Spinal cord (tissue), 10 donors: ENCODE measurements around the gene ATG2A. TPM values are rescaled to one million over a fixed set of nuclear protein-coding genes. Genes with fewer than 3 reads are reported as not detected.

Experiments used
- DNase-seq, 6 donors: peaks; one replicate each; pipeline versions ENCODE4 v3.0.0 to v3.0.0-alpha.2; 2013 to 2015; ENCODE audit warnings: low spot score in 6 of 6, low read depth in 4 of 6
- H3K27ac ChIP-seq: one replicate; pipeline ENCODE4 v1.5.1; 2013; ENCODE audit warnings: low read depth, low read length, control low read depth
- H3K27me3 ChIP-seq: one replicate; pipeline ENCODE4 v1.6.1; 2013; ENCODE audit warnings: low read length; ENCODE audit not compliant: control insufficient read depth, insufficient read depth
- H3K36me3 ChIP-seq: one replicate; pipeline ENCODE4 v1.6.1; 2013; ENCODE audit warnings: low read length; ENCODE audit not compliant: control insufficient read depth, insufficient read depth
- H3K4me1 ChIP-seq: one replicate; pipeline ENCODE4 v1.6.1; 2013; ENCODE audit warnings: low read length; ENCODE audit not compliant: control insufficient read depth, insufficient read depth
- H3K4me3 ChIP-seq: one replicate; pipeline ENCODE4 v1.5.1; 2013; ENCODE audit warnings: low read depth, low read length, control low read depth
- H3K9me3 ChIP-seq: one replicate; pipeline ENCODE4 v1.6.1; 2013; ENCODE audit warnings: low read length; ENCODE audit not compliant: control insufficient read depth, insufficient read depth
- WGBS: methylation state at CpG from one replicate; pipeline ENCODE4 v1.1.5; 2013; ENCODE audit warnings: missing lambda C conversion rate; ENCODE audit not compliant: insufficient coverage; 5-methylcytosine and 5-hydroxymethylcytosine counted together
- long read RNA-seq, 4 donors: transcript quantifications; one replicate each; lab custom pipeline, GENCODE V29; 2026
- polyA plus RNA-seq, 2 donors: library from polyadenylated mRNA; unstranded; fragments of 120-200 nt; gene quantifications; one replicate each; pipeline ENCODE4 v1.2.1, GENCODE V29; 2013; ENCODE audit not compliant: insufficient read length in 2 of 2
- total RNA-seq, 2 donors: library from RNA; depleted of rRNA in 1 of 2; stranded (reverse); fragments of 120-200 nt in 1 of 2; fragments of >200 nt in 1 of 2; gene quantifications; one replicate each; pipeline versions ENCODE4 v1.2.3 to v1.2.4, GENCODE V29; 2013 to 2014
- donor health status: healthy.

Gene ATG2A
- total RNA-seq (10 to 100 TPM in 1 of 2 donors, 1 to 10 TPM in 1; 8.1 to 14.7 TPM), polyA plus RNA-seq (10 to 100 TPM; 26.0 to 26.8 TPM)
- long read RNA-seq, donor 1: 0 reads
- long read RNA-seq, donor 2, partial matches to known transcripts: 9 of 9 reads
- long read RNA-seq, donor 2, other reads (novel, unspliced or antisense): 0 of 9 reads
- long read RNA-seq, donor 3: 0 reads
- long read RNA-seq, donor 4: 0 reads

DNA sequence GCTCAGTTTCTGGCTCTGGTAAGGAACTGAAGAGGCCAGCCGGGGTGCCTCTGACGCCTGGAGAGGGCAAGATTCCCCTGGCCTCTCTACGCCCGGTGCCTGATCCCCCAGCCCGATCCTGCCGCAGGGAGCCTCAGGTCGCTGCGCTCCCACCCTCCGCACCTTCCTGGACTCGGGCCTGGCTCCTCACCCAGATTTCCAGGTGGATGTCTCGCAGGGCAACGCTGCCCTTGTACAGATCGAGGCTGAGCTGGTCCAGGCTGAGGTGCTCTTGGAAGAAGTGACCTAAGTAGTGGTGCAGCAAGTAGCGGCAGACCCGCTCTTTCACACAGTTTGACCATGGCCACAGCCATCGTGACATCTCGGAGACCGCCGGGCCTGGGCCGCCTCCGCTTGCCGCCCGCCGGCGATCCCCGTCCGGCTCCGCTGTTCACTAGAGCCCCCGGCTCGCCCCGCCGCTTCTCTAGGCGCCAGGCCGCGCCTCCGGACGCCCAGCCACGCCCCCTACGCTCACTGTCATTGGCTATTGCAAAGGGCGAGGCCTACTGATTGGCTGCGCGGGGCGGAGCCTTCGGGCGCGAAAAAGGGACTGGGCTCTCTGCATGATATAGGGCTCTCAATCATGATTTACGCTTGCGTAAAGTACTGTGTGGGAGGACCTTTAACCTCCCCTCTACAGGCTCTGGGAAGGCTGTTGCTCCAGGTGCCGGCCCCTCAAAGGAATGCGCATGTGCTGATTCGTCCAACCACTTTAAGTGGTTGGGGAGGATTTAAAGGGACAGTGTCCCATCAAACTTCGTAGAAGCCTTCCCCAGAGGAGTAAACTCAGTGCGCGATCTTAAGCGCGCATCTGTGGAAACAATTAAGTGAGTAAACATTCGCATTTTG lies at the start of gene ATG2A:
ATG2A (minus strand) TSS at position 435 of the 888 bp plus-strand sequence; CDS start at position 361, 74 bp downstream.
- peak; percentile 93 to 100 (median 98) for DNase-seq
- WGBS: 0% methylated on average over 42 of the region's 57 CpGs
- H3K9me3 ChIP-seq: no peaks in the 10 kb centered on the region

DNA sequence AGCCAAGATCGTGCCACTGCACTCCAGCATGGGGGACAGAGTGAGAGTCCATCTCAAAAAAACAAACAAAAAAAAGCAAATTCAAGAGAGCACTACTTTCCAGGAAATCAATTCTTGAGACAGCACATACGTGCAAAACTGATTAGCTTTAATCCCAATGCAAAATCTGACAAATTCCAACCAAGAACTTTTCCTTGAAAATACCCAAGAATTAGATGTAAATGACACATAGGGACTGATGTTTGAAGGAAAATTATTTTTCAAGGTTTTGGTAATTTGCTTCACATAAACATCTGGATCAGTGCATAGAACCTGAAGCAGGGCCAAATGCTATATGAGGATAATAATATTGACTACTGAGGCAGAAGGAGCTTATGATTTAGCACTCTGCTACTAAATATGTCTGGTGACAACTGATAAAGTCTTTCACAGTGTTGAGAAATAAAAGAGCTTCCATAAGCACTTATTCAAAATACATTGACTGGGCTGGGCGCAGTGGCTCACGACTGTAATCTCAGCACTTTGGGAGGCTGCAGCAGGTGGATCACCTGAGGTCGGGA lies 46.1 kb upstream of the ATG2A start:
- Histone ChIP-seq H3K27me3 (no peaks in the 10 kb centered on the region), H3K27ac (no peak overlapping the region), H3K9me3 (no peaks in the 10 kb centered on the region), H3K4me1 (no peaks in the 10 kb centered on the region), H3K4me3 (no peak overlapping the region), H3K36me3 (no peaks in the 10 kb centered on the region)
- no peak for DNase-seq
- WGBS: 90% methylated on average over 4 of the region's 5 CpGs

More for the DNA sequence above, at the start of gene ATG2A:
- H3K4me3 ChIP-seq: peak within 1 kb of the TSS; percentile 94
- peak within 1 kb of the TSS; percentile 89 for H3K27ac ChIP-seq
- H3K36me3 ChIP-seq: peaks cover 34% of the 10 kb centered on the region
- H3K4me1 ChIP-seq: peaks cover 29% of the 10 kb centered on the region
- H3K27me3 ChIP-seq: no peaks in the 10 kb centered on the region

DNA sequence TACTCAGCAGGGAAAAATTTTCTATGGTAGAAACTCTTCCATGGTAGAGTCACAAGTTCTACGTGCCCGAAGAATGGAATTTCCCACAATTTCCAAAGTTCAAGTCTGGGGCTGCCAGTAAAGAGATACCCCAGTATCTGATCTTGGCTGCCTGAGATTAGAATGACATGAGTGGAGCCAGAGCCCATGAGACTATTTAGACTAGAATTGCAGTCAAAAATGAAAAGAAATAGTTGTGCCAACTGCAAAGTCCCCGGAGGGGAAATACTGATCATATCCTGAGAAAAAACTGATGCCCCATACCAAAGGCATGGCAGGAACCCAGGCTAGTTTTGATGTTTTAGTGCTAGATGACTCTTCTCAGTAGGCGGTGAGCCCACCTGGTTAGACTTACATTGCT lies 43.7 kb upstream of the ATG2A start:
- no peak overlapping the region for H3K27ac ChIP-seq
- H3K36me3 ChIP-seq: no peaks in the 10 kb centered on the region
- H3K4me1 ChIP-seq: no peaks in the 10 kb centered on the region
- no peak for DNase-seq
- WGBS: 80% methylated on average over 2 of the region's 4 CpGs
- no peaks in the 10 kb centered on the region for H3K27me3 ChIP-seq
- no peaks in the 10 kb centered on the region for H3K9me3 ChIP-seq
- no peak overlapping the region for H3K4me3 ChIP-seq

DNA sequence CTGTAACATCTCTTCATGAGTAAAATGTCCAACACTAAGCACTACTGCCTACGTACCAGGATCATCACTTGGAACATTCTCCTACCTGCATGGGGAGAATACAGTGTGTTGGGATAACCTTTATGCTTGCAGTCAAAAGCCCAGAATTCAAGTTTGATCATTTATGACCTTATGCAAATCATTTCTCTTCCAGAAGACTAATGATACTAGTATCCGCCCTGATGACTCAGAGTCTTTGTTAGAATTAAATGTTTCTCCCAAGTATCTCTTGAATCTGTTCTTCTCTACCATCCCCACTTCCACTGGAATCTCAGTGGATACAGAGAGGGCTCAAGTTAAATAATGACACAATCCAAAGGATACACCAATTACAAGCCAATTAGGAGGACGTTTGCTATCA lies 42.5 kb upstream of the ATG2A start:
- H3K27ac ChIP-seq: no peak overlapping the region
- WGBS: no CpG with 5 or more reads among the region's 3 CpGs

DNA sequence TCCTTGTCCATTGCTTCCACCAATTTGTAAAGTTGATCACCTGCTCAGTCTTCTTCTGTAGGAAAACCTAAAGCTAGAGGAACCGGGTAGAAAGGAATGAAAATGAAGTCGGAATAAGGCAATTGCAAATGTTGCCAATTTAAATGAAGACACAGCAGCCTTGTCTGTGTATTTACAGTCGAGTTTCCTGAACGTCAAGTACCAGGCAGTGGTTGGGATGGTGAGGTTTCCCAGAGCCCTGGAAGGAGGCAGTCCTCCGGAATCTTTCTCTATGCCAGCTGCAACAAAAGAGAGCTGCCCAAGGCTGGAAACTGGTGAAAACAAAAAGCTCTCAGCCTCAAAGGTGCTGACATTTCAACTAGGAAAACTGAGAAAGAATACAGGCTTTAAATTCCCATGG lies 37.2 kb upstream of the ATG2A start:
- WGBS: 50% methylated on average over 4 of the region's 5 CpGs
- H3K27ac ChIP-seq: no peak overlapping the region
- no peaks in the 10 kb centered on the region for H3K4me1 ChIP-seq
- no peak for DNase-seq
- no peak overlapping the region for H3K4me3 ChIP-seq
- no peaks in the 10 kb centered on the region for H3K36me3 ChIP-seq
- no peaks in the 10 kb centered on the region for H3K9me3 ChIP-seq
- no peaks in the 10 kb centered on the region for H3K27me3 ChIP-seq

More for the DNA sequence above, 42.5 kb upstream of the ATG2A start:
- Histone ChIP-seq H3K9me3 (no peaks in the 10 kb centered on the region), H3K4me3 (no peak overlapping the region), H3K4me1 (no peaks in the 10 kb centered on the region), H3K36me3 (no peaks in the 10 kb centered on the region), H3K27me3 (no peaks in the 10 kb centered on the region)
- no peak for DNase-seq

DNA sequence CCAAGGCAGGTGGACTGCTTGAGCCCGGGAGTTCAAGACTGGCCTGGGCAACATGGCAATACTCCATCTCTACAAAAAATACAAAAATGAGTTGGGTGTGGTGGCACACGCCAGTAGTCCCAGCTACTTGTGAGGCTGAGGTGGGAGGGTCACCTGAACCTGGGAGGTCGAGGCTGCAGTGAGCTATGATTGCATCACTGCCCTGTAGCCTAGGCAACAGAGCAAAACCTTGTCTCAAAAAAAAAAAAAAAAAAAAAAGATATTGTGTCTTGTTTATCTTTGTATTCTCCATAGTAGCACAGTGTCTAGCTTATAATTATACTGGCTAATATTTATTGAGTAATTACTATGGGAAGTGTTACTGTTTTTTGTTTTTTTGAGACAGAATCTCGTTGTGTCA lies 34.5 kb upstream of the ATG2A start:
- Histone ChIP-seq H3K9me3 (no peaks in the 10 kb centered on the region), H3K27me3 (no peaks in the 10 kb centered on the region), H3K4me3 (no peak overlapping the region), H3K27ac (no peak overlapping the region), H3K4me1 (no peaks in the 10 kb centered on the region), H3K36me3 (no peaks in the 10 kb centered on the region)
- no peak for DNase-seq
- no CpG with 5 or more reads among the region's 4 CpGs for WGBS

DNA sequence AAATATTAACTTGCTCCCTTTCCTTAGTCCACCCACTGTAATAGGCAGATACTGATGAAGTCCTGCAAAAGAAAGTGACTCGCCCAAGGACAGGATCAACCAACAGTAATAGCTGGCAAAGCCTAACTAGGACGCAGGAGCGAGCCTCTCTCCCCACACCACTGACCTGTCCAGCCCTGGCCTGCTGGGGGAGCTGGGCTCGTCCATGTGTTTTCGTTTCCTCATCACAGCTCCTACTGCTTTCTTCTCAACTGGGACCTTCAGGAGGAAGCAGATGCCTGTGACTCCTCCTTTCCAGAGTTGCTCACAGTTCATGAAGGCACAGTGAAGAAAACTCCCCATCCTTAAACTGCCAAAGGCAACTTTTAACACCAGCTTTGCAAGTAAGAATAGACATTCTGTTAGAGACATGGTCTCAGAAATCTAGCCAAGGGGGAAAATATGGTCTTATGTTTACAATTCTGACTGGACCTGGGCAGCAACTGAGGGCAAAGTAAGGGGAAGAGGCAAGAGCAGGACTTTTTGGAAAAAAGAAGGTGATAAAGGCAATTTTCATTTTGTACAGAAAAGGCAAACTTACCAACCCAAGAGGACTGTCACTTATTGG lies 30.3 kb upstream of the ATG2A start:
- 46% methylated on average over 5 of the region's 5 CpGs for WGBS
- no peaks in the 10 kb centered on the region for H3K27me3 ChIP-seq
- DNase-seq: no peak

DNA sequence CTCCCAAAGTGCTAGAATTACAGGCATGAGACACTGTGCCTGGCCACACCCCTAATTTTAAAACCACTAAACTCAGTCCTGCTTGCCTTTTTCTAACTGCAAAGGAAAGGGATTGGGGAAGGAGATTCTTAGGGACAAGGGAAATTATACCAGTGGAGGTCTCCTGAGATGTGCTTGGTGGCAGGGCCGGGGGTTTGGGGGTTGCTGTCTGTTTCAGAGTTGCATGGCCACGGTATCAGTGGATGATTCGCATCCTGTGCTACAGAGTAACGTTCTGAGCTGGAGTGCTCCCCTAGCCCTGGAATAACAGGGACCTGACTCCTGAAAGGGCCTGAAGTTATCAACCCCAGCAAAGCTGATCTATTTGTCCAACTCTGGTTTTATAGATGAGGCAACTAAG lies 19.5 kb upstream of the ATG2A start:
- Histone ChIP-seq H3K9me3 (no peaks in the 10 kb centered on the region), H3K27ac (no peak overlapping the region), H3K4me1 (peaks cover 10% of the 10 kb centered on the region), H3K4me3 (no peak overlapping the region), H3K36me3 (peaks cover 44% of the 10 kb centered on the region), H3K27me3 (no peaks in the 10 kb centered on the region)
- DNase-seq: no peak
- WGBS: 54% methylated on average over 3 of the region's 4 CpGs

More for the DNA sequence above, 30.3 kb upstream of the ATG2A start:
- no peak overlapping the region for H3K27ac ChIP-seq
- no peaks in the 10 kb centered on the region for H3K36me3 ChIP-seq
- no peaks in the 10 kb centered on the region for H3K4me1 ChIP-seq
- no peak overlapping the region for H3K4me3 ChIP-seq
- H3K9me3 ChIP-seq: no peaks in the 10 kb centered on the region

DNA sequence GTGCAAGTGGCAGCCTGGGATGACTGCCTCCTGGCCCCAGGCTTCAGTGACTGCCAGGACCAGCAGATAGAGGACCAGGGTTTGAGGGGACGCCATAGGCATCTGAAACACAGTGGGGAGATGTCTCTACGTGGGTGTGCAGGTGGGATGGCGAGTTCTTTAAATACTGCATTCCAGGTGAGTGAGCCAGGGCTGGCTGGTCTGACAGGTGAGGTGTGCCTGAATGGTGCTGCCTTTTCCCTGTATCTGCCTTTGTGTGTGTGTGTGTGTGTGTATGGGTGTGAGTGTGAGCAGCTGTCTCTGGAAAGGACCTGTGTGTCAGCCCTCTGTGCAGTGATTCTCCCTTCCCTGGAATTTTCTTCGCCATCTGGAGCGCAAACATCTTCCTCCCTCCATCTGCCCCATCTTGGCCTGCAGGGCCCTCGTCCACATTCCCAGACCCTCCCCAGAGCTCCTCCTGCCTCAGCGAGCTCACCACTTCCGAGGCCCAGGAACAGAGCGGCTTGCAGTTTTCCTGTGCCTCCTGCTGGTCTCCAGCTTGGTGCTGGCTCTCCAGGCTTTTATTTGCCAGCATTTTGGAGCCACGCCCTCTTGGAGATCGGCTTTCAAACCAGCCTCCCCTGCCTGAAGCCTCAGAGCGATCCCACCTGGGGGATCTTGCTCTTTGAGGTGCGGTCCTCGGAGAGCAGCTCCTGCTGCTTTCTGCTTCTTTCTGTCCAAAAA lies 18.5 kb upstream of the ATG2A start, which contains the start of gene GPHA2:
GPHA2 (minus strand) TSS at position 535 of the 723 bp plus-strand sequence; CDS start at position 102, 433 bp downstream.
- Histone ChIP-seq H3K36me3 (peaks cover 54% of the 10 kb centered on the region), H3K9me3 (no peaks in the 10 kb centered on the region), H3K27me3 (no peaks in the 10 kb centered on the region), H3K4me1 (peaks cover 10% of the 10 kb centered on the region), H3K4me3 (no peak within 1 kb of the TSS), H3K27ac (peak within 1 kb of the TSS; percentile 22)
- peak in 2 of 6 donors; percentile 6 to 50 for DNase-seq
- WGBS: 39% methylated on average over 14 of the region's 14 CpGs
